Suppressor macrophage (primary cell): ENCODE data around the gene GATA6.

Source experiments
- DNase-seq, 4 experiments: peaks; one replicate each; pipeline ENCODE4 v3.0.0-alpha.2; 2020 to 2022
- total RNA-seq, 17 experiments: gene quantifications; one replicate each; lab custom pipeline; 2026; ENCODE audit warnings: mixed read lengths in 6 of 17, inconsistent platforms in 3 of 17; lab: John Stamatoyannopoulos, UW

Gene GATA6
- total RNA-seq = 0 to 1.8 (median 0.04) reads per million in 17 experiments

GRCh38 chr18:22169011-22169888 is at the start of gene GATA6:
Gene GATA6 (plus strand): TSS chr18:22169589. CDS start chr18:22171145, 1,556 bp downstream.
- peak in 3 of 4 experiments; percentile 18 to 64 (median 46) for DNase-seq

DNA sequence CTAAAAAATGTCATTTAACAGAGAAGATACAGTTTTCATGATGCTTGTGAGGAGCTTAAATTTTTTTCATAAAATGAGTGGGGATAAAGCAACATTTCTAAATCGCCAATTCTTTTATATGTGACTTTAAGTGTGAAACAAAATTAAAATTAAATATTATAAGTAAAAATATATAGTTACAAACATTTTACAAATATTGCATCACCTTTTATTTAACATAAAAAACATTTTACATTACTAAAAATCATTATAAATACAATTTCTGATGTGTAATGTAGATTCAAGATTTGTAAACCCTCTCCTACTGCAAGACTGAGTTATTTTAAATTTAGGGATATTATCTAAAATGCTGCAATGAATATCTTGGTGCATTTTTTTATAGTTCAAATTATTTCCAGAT is 44.4 kb upstream of the GATA6 start:
- no peak for DNase-seq

- DNase-seq = no peak
These were observed 40.4 kb upstream of the GATA6 start for GRCh38 chr18:22128954-22129353.

GRCh38 chr18:22129778-22130177 is 39.6 kb upstream of the GATA6 start:
- no peak for DNase-seq

DNA sequence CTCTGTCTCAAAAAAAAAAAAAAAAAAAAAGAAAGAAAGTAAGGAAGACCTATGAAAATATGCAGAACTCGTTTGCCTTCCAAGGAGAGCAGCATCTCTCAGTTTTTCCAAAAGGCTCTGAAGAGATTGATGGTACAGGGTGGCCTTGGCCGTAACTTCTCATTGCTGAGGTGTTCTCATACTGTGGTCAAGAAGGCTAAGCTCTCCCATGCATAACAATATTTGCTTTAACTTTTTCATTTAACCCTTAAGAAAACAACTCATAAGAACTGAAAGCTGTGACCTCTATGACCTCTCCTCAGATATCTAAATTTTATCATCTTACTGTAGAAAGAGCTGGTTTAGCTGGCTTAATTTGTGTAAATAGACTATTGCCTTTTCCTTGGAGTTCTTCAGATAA is 37.1 kb upstream of the GATA6 start:
- no peak for DNase-seq

DNA sequence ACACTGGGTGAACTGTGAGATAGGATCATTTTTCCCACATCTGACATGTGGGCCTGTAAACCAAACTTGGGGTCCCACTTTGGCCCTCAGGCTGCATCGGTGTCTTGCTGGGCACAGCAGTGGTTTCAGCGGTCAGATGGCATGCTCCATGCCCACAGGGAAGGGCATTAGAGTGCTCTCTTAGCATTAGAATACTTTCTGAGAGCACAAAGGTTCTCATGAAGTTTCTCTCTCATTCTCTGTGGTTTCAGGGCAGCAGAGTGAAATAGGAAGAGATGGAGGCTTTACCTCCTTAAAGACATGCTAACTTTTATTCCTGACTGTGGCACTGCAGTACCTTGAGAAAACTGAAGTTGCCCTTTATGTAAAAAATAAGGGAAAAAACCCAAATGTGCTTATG is 36.6 kb upstream of the GATA6 start:
- DNase-seq = no peak

DNA sequence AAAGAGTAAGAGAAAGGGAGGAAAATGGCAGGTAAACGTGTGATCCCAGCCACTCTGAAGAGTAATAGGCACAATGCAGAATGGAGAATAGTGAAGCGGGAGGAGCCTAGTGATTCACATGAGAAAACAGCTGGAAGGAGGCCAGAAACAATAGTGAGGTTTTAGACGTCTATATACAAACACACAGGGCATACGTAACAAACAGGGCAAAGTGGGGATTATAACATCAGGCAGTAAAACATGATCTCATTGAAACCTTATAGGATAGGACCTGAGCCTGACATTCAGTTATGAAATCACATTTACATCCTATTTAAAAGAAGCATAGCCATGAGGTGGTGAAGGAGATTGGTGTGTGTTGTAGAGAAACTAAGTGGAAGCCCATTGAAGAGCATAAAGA is 33.0 kb upstream of the GATA6 start:
- no peak for DNase-seq

DNA sequence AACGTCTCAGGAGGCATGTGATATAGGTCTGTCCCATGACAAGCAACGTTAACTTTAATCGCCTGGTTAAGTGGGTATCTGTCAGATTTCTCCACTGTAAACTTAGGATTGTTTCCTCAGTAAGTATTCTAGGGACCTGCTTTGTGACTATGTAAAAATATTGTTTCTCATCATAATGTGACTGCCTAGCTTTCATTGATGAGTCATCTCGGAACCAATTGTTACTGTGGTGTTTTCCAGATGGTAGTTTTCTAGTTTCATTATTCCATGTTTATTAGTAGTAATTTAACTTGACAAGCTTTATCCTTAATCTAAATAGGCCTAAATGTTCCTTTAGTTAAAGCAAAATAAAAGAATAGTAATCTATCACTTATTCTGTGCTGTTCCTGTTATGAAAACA is 28.2 kb upstream of the GATA6 start:
- no peak for DNase-seq

- DNase-seq = no peak
These were observed 25.7 kb upstream of the GATA6 start for GRCh38 chr18:22143347-22144340.

DNA sequence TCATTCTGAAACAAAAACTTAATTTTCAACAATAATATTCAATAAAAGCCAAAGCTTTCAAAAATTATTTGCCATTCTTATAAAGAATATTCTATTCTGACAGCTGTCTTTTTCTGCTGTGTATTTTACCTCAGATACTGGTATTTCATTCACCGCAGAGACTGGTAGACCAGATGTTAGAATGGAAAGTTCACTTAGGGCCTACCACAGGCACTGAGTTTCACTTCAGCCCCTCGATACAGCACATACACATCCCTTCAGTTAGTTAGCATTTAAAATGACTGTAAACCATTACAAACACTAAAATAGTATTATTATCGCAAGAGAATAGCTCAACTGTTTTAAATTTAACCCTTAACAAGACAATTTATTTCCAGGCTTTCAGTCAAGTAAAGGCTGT is 24.2 kb upstream of the GATA6 start:
- no peak for DNase-seq

- no peak for DNase-seq
These were observed 19.7 kb upstream of the GATA6 start for GRCh38 chr18:22149710-22150109.

GRCh38 chr18:22152093-22152492 is 17.3 kb upstream of the GATA6 start:
- no peak for DNase-seq

- no peak for DNase-seq
These were observed 16.0 kb upstream of the GATA6 start for GRCh38 chr18:22153428-22153827.

DNA sequence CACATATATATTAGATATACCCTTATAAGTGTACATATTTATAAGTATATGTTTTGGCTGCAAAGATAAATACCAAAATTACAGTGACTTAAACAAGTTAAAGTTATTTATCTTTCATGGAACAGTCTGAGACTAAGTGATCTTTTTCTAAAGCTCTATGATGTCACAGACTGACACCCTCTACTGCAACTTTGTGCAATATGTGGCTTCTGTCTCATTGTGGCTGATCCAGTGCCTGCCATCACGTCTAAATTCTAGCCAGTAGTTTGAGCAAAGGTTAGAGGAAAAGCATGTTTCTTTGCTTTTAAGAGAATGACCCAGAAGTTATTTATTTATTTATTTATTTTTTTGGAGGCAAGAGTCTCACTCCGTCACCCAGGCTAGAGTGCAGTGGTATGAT is 13.8 kb upstream of the GATA6 start:
- DNase-seq = no peak

- DNase-seq = no peak
These were observed 10.4 kb upstream of the GATA6 start for GRCh38 chr18:22159014-22159413.

GRCh38 chr18:22161090-22161489 is 8.3 kb upstream of the GATA6 start:
- DNase-seq = no peak

GRCh38 chr18:22163416-22164161 is 5.8 kb upstream of the GATA6 start:
- DNase-seq = no peak

- no peak for DNase-seq
These were observed 4.9 kb upstream of the GATA6 start for GRCh38 chr18:22164337-22165048.

DNA sequence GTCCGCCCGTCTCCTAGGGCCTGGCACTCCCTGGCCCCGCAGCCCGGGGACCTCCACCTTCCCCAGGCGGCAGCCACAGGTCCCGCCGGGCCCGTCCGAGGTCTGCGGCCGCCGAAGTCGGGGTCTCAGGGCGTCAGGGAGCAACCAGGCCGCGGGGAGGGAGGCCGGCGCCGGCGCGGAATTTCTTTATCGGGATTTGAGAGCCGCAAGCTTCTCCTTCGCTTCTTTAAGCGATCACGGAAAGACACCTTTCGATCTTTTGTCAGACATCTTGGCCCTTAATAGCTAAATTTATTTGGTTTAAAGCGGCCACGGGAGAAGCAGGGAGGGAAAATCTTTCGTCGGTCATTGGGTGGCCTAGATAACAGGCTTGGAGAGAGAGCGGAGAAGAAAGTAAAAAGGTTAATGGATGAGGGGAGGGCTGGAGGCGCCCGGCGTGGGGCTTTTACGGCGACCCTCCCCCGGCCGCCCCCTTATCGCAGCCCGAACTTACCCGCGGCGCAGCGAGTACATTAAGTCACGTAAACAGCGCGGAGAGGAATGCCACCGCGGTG is 4.3 kb upstream of the GATA6 start:
- DNase-seq = no peak

DNA sequence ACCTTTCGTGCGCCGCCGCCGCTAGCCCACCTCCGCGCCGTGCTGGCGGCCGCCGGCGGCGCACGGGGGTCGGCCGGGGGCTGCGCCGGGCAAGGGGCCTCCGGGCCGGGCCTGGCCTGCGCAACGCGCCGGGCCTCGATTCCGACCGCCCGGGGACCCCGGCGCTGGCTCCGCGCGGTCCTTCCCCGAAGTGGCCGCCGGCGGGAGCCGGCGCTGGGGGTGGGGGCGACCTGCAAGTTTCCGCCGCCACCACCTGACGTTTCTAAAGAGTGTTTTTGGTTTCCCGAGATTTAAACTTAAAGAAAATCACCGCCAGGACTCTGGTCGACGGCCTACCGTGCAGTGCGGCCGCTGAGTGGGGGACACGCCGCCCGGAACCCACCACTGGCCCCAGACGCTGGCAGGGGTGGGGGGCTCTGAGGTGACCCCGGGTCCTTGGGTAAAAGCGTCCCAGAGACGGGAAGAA is 3.8 kb upstream of the GATA6 start:
- DNase-seq = no peak
